CD4-positive, alpha-beta T cell treated with Interleukin-4 for 1 hour (primary cell): ENCODE measurements around the gene PPFIA1.
A peak's percentile ranks its signal among the peaks of the same experiment; 100 is the strongest.

Source experiments
- DNase-seq, 2 donors: peaks; one replicate each; pipeline ENCODE4 v3.0.0-alpha.2; 2020 to 2022

Gene PPFIA1

GRCh38 chr11:70415642-70416395 is 145.3 kb downstream of the PPFIA1 start:
- no peak for DNase-seq

GRCh38 chr11:70416881-70417280 is 146.4 kb downstream of the PPFIA1 start:
- DNase-seq = no peak

- DNase-seq = no peak
These were observed 147.6 kb downstream of the PPFIA1 start for GRCh38 chr11:70418130-70418529.

- DNase-seq = no peak
These were observed 149.0 kb downstream of the PPFIA1 start for GRCh38 chr11:70419307-70420007.

- no peak for DNase-seq
These were observed 149.5 kb downstream of the PPFIA1 start for GRCh38 chr11:70420008-70420464.

GRCh38 chr11:70420496-70420895 is 150.0 kb downstream of the PPFIA1 start:
- DNase-seq = no peak

GRCh38 chr11:70421123-70421522 is 150.6 kb downstream of the PPFIA1 start:
- DNase-seq = no peak

GRCh38 chr11:70422692-70423522 is 152.4 kb downstream of the PPFIA1 start:
- no peak for DNase-seq

- DNase-seq = peak; percentile 40 to 70
These were observed 153.3 kb downstream of the PPFIA1 start for GRCh38 chr11:70423523-70424505.

- DNase-seq = no peak
These were observed 154.4 kb downstream of the PPFIA1 start for GRCh38 chr11:70424765-70425344.

GRCh38 chr11:70427436-70427835 is 156.9 kb downstream of the PPFIA1 start:
- no peak for DNase-seq

- no peak for DNase-seq
These were observed 158.4 kb downstream of the PPFIA1 start for GRCh38 chr11:70428701-70429427.

GRCh38 chr11:70429428-70429705 is 158.9 kb downstream of the PPFIA1 start:
- DNase-seq = no peak

- DNase-seq = no peak
These were observed 159.4 kb downstream of the PPFIA1 start for GRCh38 chr11:70429724-70430521.

GRCh38 chr11:70430671-70431574 is 160.4 kb downstream of the PPFIA1 start:
- DNase-seq = no peak

- DNase-seq = no peak
These were observed 161.1 kb downstream of the PPFIA1 start for GRCh38 chr11:70431611-70432010.

- DNase-seq = no peak
These were observed 161.6 kb downstream of the PPFIA1 start for GRCh38 chr11:70432065-70432464.

- no peak for DNase-seq
These were observed 162.1 kb downstream of the PPFIA1 start for GRCh38 chr11:70432580-70432979.

GRCh38 chr11:70433038-70433437 is 162.5 kb downstream of the PPFIA1 start:
- no peak for DNase-seq
